HuH-7 (cell line): ENCODE results near the gene FAM3C.
"Not testable (repeated sequence)": the region's sequence is repeated elsewhere in the genome, so short reads cannot be mapped to it uniquely, and the experiment has no call there.

Source experiments
- DNase-seq: peaks from one replicate; pipeline ENCODE4 v3.0.0; 2011; ENCODE audit warnings: low spot score

The FAM3C gene

GRCh38 chr7:121330053-121330833 lies 65.9 kb downstream of the FAM3C start:
- DNase-seq = no peak

- DNase-seq = no peak
Observed at GRCh38 chr7:121329191-121330052, 66.7 kb downstream of the FAM3C start.

DNA sequence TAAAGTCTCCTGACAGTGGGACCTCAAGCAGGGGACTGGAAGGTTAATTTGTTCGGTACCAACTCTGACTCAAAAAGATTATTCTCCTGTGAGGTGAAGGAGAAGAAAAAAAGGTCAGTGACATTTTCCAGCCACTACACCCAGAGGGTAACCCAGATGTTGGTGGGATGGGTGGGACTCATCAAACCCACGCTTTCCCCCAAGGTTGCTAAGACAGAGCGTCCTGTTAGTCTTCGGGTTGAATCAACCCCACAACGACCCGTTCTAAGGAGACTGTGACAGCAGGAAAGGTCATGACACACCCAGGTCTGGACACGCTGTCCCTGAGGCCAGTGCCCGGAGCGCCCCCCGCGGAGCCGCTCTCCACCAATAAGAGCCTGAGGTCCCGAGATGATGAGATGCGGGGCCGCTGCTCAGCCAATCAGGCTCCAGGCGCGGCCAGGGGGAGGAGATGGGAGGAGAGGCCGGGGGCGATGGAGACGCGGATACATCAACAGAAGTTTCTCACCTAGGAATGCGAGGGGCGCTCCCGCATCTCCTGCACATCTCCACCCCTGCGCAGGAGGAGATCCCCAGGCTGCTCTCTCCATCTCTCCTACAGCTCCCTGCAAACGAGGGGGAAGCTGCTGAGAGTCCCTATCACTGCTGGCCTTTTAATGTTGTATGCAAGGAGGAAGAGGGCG lies 67.5 kb downstream of the FAM3C start, which contains the start of gene WNT16:
Gene WNT16, plus strand, starts transcription at position 493 of the 683 bp plus-strand sequence. CDS start 293 bp downstream, outside the sequence.
- DNase-seq = no peak

- no peak for DNase-seq
Observed at GRCh38 chr7:121327671-121328070, 68.4 kb downstream of the FAM3C start.

DNA sequence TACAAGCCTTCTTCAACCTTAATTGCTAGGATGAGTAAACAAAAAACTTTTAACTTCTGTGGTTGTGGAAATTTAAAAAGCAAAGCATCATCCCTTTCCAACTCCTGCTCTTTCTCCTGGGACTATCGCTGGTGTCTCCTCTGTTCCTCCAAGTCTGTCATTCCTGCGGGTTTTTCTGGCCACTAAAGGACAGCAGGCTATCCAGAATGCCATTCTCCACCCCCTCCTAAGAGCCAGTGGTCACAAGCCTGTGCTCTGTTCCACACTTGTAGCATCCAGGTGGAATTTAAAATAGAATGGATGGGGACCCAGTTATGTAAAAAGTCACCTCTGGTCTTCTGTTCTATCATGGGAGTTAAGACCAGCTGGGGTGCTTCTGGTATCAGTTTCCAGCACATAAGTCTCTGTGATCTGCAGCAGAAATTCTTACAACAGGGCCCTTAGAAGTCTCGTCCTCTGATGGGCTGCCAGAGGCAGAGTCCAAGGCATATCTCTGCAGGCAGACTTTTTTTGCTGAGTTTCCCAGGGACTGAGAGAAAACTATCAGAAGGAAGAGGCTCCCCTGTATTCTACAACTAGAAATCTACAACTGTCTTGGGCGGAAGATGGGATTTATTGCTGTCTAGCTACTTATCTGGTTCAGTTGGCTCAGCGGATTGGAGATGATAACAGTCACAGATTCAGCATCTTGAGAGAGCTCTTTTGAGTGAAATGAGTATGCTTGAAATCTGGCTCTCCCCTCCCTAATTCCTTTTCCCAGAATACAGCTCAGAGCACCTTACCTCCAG lies 72.4 kb downstream of the FAM3C start:
- DNase-seq = no peak

- DNase-seq = no peak
Observed at GRCh38 chr7:121322460-121322859, 73.6 kb downstream of the FAM3C start.

DNA sequence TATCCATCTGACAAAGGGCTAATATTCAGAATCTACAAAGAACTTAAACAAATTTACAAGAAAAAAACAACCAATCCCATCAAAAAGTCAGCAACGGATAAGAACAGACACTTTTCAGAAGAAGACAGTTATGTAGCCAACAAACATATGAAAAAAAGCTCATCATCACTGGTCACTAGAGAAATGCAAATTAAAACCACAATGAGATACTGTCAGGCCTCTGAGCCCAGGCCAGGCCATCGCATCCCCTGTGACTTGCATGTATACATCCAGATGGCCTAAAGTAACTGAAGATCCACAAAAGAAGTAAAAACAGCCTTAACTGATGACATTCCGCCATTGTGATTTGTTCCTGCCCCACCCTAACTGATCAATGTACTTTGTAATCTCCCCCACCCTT lies 80.9 kb downstream of the FAM3C start:
- not testable (repeated sequence) for DNase-seq

- no peak for DNase-seq
Observed at GRCh38 chr7:121313793-121314676, 82.1 kb downstream of the FAM3C start.

DNA sequence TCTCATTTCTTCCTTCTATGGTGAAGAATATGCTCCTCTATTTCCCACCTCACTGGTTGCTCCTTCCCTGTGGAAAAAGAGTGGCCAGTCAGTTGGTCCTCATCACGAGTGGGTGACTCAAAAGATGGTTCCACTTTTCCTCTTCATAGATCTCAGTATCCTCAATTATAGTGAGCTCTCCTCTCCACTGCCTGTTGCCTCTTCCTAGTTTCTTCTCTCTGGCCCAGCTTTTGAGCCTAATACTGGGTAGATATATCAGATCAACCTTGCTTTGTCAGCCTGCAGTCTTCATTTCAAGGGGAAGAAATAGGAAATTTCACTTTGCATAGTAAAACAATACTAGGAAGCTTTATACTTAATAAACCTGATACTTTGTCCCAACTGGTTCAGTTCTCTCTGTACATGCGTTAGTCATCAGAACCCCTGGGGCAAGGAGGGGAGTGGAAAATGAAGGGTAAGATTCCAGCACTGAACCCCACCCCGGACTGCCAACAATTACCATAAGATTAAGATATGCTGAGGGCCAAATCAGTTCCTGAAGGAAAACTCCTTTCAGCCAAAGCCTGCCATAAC lies 82.8 kb downstream of the FAM3C start:
- DNase-seq = no peak

DNA sequence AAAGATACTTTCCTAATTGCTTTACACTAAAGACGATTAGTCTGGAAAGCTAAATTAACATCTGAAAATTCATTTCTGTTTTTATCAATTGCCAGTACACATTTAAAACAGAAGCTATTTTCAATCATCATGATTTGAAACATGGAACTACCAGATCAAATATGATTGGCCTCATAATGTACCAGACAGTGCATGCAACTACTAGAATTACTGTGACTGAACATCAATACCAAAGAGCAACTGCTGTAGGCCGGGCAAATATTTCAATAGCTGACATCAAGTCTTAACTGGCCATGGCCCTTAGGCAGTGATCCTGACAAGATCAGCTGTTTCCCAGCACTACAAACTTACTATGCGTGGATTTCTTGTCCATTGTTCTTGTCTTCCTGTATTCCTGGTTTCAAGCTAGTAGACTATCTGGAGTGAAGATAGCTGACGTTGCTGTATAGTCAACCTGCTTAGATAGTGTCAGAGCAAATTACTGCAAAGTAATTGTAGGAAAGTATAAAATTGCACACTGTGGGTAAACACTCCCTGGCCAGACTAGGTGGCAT lies 89.0 kb downstream of the FAM3C start:
- DNase-seq = no peak

DNA sequence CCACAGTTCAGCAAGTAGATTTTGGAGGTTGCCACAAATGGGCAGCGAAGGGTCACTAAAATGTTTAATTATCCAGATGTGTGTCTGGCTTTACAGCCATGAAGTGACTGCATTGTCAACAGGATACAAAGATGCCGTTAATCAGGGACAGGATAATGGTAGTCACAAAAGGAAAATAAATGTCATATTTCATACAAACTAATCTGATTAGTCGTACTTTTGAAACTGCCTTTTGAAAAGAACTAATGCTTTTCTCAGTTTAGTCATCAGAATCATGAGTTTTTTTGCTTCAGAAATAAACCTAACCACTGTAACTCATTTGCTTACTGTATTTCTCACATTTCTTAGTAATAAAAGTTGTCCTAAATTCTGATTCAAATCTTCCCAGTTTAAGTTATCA lies 89.5 kb downstream of the FAM3C start:
- DNase-seq = no peak

- DNase-seq = no peak
Observed at GRCh38 chr7:121305109-121305508, 91.0 kb downstream of the FAM3C start.

DNA sequence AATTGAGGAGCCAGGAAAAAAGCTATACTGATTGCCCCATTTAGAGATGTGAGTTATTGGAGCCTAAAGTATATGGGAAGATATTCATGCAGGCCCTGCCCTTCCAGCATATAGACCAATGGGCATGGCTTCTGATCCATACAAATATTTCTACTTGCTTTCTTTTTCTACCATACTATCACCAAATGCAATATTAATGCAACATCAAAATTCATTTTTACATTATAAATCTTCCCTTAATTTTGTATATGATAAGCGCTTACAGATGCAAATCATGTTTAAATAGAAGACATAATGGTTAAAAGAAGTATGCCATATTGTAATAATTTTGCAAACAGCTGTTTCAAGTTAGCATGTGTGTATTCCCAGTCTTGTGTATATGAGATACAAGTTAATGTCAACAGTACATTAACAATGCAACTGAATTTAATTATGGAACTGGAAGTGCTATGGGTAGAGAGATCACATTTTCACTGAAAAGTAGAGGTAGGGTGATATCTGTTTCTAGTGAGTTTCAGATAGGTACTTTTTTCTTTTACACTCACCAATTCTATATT lies 91.9 kb downstream of the FAM3C start:
- no peak for DNase-seq

DNA sequence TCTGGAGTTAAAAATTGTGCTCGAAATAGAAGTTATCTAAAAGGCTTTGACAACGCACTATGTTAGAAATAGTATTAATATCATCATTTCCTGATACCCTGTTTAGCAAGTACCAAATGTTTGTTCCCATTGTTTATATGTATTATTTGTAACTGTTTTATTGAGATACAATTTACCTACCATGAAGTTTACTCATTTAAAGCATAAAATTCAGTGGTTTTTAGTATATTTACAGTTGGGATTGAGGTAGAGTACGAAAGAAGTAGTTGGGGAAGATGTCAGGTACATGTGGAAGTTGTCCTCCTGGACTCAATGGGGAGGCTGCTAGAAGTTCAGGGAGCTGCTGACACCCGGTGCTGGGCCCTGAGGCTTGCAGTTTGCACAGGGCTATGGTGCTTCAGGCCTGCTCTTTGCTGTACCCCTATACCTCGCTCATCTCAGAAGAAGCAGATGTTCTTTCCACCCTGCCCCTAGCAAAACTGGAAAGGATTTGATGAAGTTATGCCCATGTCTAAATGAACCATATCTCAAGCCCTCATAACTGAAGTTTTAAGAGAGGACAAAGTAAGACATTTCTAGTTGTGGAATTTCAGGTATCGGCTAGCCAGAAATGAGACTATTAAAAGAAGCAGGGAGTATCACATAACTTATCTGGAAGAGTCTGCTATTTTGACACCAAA lies 92.5 kb downstream of the FAM3C start:
- DNase-seq = no peak

DNA sequence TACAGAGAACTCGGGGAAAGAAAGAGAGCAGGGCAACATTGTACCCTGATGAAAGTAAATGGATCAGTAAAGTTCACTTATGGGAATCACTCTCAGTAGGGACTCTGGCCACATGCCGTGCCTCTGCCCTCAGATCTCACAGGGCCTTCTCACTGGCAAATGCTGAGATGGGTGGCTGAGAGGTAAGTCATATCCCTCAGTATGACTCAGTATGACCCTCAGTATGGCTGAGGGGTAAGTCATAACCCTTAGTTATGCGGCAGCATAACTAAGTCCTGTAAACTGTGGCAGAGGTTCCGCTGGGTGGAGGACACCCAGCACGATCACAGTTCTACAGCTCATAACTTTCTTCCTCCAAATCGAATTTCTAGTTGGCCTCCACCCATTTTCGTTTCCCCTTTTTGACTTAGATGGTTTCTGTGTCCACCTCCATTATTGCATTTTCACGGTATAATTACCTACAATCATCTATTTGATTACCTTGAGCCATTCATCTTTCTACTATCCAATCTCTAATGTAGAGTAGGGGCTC lies 93.8 kb downstream of the FAM3C start:
- DNase-seq = no peak

GRCh38 chr7:121301446-121302213 lies 94.5 kb downstream of the FAM3C start:
- DNase-seq = no peak

- no peak for DNase-seq
Observed at GRCh38 chr7:121300685-121301420, 95.3 kb downstream of the FAM3C start.
